Ovary (tissue), 9 donors: ENCODE data around the gene MESD. TPM values are rescaled to one million over a fixed set of nuclear protein-coding genes. Genes with fewer than 3 reads are reported as not detected.

Source experiments
- DNase-seq, 5 donors: peaks; one replicate each; pipeline ENCODE4 v3.0.0-alpha.2; 2019 to 2020
- H3K27ac ChIP-seq, 2 donors: fragments of 200-600 bp; one replicate each; pipeline versions ENCODE4 v1.5.1 to v1.8.0; 2019 to 2022
- H3K27me3 ChIP-seq: fragments of 200-600 bp; one replicate; pipeline ENCODE4 v1.8.0; 2022
- H3K36me3 ChIP-seq: fragments of 200-600 bp; sonication (generic); one replicate; pipeline ENCODE4 v1.5.1; 2019
- H3K4me1 ChIP-seq: one replicate; pipeline ENCODE4 v1.8.1; 2013; ENCODE audit warnings: mild to moderate bottlenecking, moderate library complexity; ENCODE audit not compliant: insufficient read depth
- H3K4me3 ChIP-seq: fragments of 200-600 bp; sonication (generic); one replicate; pipeline ENCODE4 v1.5.1; 2017
- H3K9me3 ChIP-seq, 2 donors: fragments of 200-600 bp in 1 of 2; sonication (generic) in 1 of 2; one replicate each; pipeline versions ENCODE4 v1.5.1 to v1.8.1; 2013 to 2019; ENCODE audit warnings: mild to moderate bottlenecking in 1 of 2, moderate library complexity in 1 of 2
- EP300 ChIP-seq: sonication (generic); formaldehyde crosslinking; IDR thresholded peaks from one replicate; pipeline ENCODE4 v1.6.1; 2017; ENCODE audit warnings: antibody characterized with exemption
- POLR2A ChIP-seq: fragments of 450-650 bp; IDR thresholded peaks from one replicate; pipeline ENCODE4 v1.6.1; 2017; ENCODE audit warnings: antibody characterized with exemption, mild to moderate bottlenecking, moderate library complexity
- WGBS, 3 donors: extraction: QIAGEN DNeasy Blood & Tissue Kit in 1 of 3; methylation state at CpG; one replicate each; pipeline versions ENCODE4 v1.1.5 to v1.1.7; 2013 to 2017; 5-methylcytosine and 5-hydroxymethylcytosine counted together
- intact Hi-C, 4 donors: fragments of 100-400 bp; cut with DNase I; formaldehyde crosslinking; loops; one replicate each; pipeline versions ENCODE4 v1.11.0 to v1.15.1; 2022 to 2023
- polyA plus RNA-seq, 2 donors: library from polyadenylated mRNA; stranded (reverse); fragments of 200-250 nt in 1 of 2; fragments of 350-450 nt in 1 of 2; fragmentation: Illumina TruSeq in 1 of 2; extraction: RNeasy Lipid Tissue Mini Kit (QIAGEN cat#74804) in 1 of 2; gene quantifications; one replicate each; pipeline ENCODE4 v1.2.3, GENCODE V29; 2013 to 2014
- total RNA-seq, 7 donors: library from RNA; depleted of rRNA in 2 of 7; stranded (reverse); fragments of >200 nt in 2 of 7; fragmentation: NEBNext Ultra II Directional in 3 of 7; extraction: Animal tissue kit (Norgen Biotek cat#: 25700) in 3 of 7; gene quantifications; one replicate each; pipeline versions ENCODE4 v1.1.0 to v1.2.4, GENCODE V29; 2016 to 2023
- TF ChIP-seq, protein P1 (sequence below), 3 donors: fragments of 450-650 bp in 2 of 3; fragments of 200-600 bp in 1 of 3; IDR thresholded peaks; one replicate each; pipeline versions ENCODE4 v1.5.1 to v1.8.0; 2016 to 2022; ENCODE audit warnings: antibody characterized with exemption in 3 of 3, mild to moderate bottlenecking in 1 of 3
- donor health status: DM: no; HTN: no; CAD: no; lungs with moderate emphysema.
- donor health status: DM: no; HTN: no; CAD: no.
- donor health status: Bipolar disorder and iron deficiency.
- donor health status: DM: yes; HTN: yes; CAD: no.
- donor health status: DM: no; HTN: no; CAD: no.
- donor health status: DM: yes; HTN: yes; CAD: no.

The MESD gene
- total and polyA plus RNA-seq, 9 donors, result 18.0 to 34.8 (median 29.3) TPM

DNA sequence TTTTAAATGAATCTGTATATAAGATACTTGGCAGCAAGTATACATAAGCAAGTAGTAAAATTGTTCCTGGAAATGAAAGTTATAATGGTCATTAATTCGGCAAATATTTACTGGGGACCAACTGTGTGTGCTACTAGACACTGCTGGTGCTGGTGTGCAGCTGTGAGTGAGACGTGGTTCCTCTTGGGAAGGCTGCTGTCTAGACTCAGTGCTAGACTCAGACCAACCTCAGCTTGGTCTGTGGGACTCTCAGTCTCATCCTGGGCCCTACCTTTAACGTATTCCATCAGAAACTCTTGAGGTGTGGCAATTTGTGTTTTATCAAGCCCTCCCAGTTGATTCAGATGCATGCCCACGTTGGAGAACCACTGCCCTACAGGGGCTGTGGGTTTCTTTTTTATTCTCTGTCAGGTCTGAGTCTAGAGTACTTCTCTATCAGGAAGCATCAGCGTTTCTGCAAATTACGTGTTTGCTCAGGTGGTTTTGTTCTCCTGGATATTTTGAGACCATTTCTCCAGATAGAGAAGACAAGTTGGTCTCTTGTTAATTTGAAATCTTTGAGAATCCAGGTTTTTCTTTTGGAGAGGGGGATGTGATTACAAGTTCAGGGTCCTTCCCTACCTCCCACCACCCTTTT lies 17.9 kb upstream of the MESD start:
- H3K27ac ChIP-seq, result no peak overlapping the region
- no peaks in the 10 kb centered on the region for H3K9me3 ChIP-seq
- DNase-seq, result no peak
- H3K27me3 ChIP-seq, result no peaks in the 10 kb centered on the region
- H3K4me1 ChIP-seq, result peaks cover 8% of the 10 kb centered on the region
- no peaks in the 10 kb centered on the region for H3K36me3 ChIP-seq
- WGBS, 3 donors, result 88 to 90% (median 89%) methylated on average over 6 of the region's 6 CpGs
- TF ChIP-seq POLR2A, result no peak
- TF ChIP-seq, protein P1, sequence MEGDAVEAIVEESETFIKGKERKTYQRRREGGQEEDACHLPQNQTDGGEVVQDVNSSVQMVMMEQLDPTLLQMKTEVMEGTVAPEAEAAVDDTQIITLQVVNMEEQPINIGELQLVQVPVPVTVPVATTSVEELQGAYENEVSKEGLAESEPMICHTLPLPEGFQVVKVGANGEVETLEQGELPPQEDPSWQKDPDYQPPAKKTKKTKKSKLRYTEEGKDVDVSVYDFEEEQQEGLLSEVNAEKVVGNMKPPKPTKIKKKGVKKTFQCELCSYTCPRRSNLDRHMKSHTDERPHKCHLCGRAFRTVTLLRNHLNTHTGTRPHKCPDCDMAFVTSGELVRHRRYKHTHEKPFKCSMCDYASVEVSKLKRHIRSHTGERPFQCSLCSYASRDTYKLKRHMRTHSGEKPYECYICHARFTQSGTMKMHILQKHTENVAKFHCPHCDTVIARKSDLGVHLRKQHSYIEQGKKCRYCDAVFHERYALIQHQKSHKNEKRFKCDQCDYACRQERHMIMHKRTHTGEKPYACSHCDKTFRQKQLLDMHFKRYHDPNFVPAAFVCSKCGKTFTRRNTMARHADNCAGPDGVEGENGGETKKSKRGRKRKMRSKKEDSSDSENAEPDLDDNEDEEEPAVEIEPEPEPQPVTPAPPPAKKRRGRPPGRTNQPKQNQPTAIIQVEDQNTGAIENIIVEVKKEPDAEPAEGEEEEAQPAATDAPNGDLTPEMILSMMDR (IDR thresholded peaks at IDR 0.05), result no peak
- no peak for TF ChIP-seq EP300
- H3K4me3 ChIP-seq, result no peak overlapping the region
- intact Hi-C loops, result no loop called here

GRCh38 chr15:81006124-81006523 lies 16.5 kb upstream of the MESD start:
- peaks cover 10% of the 10 kb centered on the region for H3K4me1 ChIP-seq
- WGBS, 3 donors, result 92 to 98% (median 98%) methylated on average over 1 of the region's 1 CpG

GRCh38 chr15:81003097-81003350 lies 13.4 kb upstream of the MESD start:
- intact Hi-C loops, result no loop called here
- Histone ChIP-seq H3K27ac (no peak overlapping the region), H3K36me3 (no peaks in the 10 kb centered on the region), H3K9me3 (no peaks in the 10 kb centered on the region), H3K4me1 (peaks cover 10% of the 10 kb centered on the region), H3K4me3 (no peak overlapping the region), H3K27me3 (no peaks in the 10 kb centered on the region)
- DNase-seq, result peak in 2 of 5 donors; percentile 39 to 44
- no peak for TF ChIP-seq EP300
- no peak for TF ChIP-seq POLR2A
- TF ChIP-seq, protein P1 (IDR thresholded peaks at IDR 0.05), result no peak
- WGBS, 3 donors, result 85 to 92% (median 92%) methylated on average over 19 of the region's 19 CpGs

More at GRCh38 chr15:81006124-81006523, 16.5 kb upstream of the MESD start:
- Histone ChIP-seq H3K9me3 (no peaks in the 10 kb centered on the region), H3K27ac (no peak overlapping the region), H3K27me3 (no peaks in the 10 kb centered on the region), H3K4me3 (no peak overlapping the region), H3K36me3 (no peaks in the 10 kb centered on the region)
- intact Hi-C loops, result no loop called here
- TF ChIP-seq, protein P1 (IDR thresholded peaks at IDR 0.05), result no peak
- TF ChIP-seq POLR2A, result no peak
- TF ChIP-seq EP300, result no peak
- no peak for DNase-seq

GRCh38 chr15:81002331-81003096 lies 12.9 kb upstream of the MESD start:
- H3K36me3 ChIP-seq, result no peaks in the 10 kb centered on the region
- 49 to 60% (median 60%) methylated on average over 53 to 89 of the region's 89 CpGs for WGBS, 3 donors
- H3K27me3 ChIP-seq, result no peaks in the 10 kb centered on the region
- intact Hi-C loops, result no loop called here
- H3K9me3 ChIP-seq, result no peaks in the 10 kb centered on the region
- H3K4me3 ChIP-seq, result peak overlapping the region; percentile 59
- peaks cover 10% of the 10 kb centered on the region for H3K4me1 ChIP-seq
- DNase-seq, result peak in 4 of 5 donors; percentile 22 to 50 (median 47)
- peak overlapping the region; percentile 93 to 96 for H3K27ac ChIP-seq
- TF ChIP-seq EP300 (no peak), POLR2A (no peak)
- TF ChIP-seq, protein P1 (IDR thresholded peaks at IDR 0.05), result no peak
